HG03280 (cell line): ENCODE data around the gene PHACTR1.
"Not testable (repeated sequence)": the region's sequence is repeated elsewhere in the genome, so short reads cannot be mapped to it uniquely, and the experiment has no call there.

Source experiments
- ATAC-seq: cut with Tn5 transposase; IDR thresholded peaks from one replicate; pipeline ENCODE4 v1.9.1; 2021; ENCODE audit warnings: mild to moderate bottlenecking, moderate library complexity; ENCODE audit not compliant: unreplicated experiment

Gene PHACTR1

DNA sequence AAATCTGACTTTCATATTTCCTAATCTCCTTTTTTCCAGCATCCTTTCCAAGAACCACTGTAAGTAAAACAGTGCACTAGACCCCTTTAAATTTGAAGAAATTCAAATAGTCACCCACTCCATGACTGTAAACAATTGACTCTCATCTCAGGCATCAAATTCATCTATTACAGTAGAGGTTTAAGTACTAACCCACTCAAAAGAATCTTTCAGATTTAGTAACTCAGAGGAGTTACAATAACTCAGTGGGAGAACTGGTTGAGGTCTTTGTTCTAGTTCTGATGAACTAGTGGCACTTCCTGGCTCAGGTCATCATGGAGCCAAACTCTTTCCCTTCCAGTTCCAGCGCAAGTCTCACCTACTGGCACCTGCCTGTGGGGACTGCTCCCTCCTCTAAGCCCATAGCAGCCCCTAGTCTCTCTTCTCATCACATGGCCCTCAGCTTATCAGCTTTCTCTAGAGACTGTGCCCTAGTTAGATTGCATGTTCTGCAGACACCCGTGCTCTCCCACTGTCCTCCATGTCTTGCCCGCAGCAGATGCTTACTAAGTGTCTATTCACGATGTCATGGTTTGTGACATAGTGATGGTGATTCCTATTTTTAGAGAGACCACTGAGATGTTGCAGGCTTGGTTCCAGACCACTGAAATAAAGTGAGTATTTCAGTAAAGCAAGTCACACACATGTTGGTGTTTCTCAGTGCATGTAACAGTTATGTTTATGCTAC lies 415.5 kb downstream of the PHACTR1 start:
- ATAC-seq, result no peak

DNA sequence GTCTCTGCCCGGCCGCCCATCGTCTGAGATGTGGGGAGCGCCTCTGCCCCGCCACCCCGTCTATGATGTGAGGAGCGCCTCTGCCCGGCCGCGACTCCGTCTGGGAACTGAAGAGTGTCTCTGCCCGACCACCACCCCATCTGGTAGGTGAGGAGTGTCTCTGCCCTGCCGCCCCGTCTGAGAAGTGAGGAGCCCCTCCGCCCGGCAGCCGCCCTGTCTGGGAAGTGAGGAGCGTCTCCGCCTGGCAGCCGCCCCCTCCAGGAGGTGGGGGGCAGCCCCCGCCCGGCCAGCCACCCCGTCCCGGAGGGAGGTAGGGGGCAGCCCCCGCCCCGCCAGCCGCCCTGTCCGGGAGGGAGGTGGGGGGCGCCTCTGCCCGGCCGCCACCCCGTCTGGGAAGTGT lies 417.3 kb downstream of the PHACTR1 start:
- ATAC-seq, result not testable (repeated sequence)

DNA sequence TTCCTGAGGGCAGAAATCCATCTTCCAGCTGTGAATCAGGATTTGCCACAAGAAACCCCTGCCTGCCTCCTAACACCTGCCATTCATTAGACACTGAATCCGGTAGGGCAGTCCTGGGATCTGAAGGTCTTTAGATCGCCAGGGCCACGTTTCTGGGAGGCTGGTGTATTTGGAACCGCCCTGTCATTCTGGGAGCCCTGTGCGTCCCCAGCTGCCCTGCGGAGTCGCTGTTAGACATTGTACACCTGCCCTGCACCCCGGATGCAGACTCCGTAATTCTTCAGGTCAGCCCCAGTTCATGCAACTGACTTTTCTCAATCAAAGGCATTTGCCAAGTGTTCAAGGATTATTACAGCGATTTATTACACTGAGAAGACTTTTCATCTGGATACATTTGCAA lies 418.6 kb downstream of the PHACTR1 start:
- no peak for ATAC-seq

- no peak for ATAC-seq
Measured at GRCh38 chr6:13139119-13139518, 422.6 kb downstream of the PHACTR1 start.

- ATAC-seq, result no peak
Measured at GRCh38 chr6:13140980-13141379, 424.4 kb downstream of the PHACTR1 start.

- ATAC-seq, result no peak
Measured at GRCh38 chr6:13141387-13141786, 424.8 kb downstream of the PHACTR1 start.

DNA sequence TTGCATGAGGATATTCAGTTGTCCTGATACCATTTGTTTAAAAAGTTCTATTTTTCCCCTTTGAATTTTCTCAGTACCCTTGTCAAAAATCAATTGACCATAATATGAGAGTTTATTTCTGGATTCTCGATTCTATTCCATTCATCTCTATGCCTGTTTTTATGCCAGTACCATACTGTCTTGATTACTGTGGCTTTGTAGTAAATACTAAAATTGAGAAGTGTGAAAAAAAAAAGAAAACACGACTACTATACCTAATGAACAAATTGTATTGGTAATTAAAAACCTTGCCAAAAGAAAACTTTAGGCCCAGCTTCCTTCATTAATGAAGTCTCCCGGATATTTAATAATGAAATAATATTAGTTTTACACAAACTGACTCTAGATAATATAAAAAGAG lies 426.0 kb downstream of the PHACTR1 start:
- ATAC-seq, result no peak

DNA sequence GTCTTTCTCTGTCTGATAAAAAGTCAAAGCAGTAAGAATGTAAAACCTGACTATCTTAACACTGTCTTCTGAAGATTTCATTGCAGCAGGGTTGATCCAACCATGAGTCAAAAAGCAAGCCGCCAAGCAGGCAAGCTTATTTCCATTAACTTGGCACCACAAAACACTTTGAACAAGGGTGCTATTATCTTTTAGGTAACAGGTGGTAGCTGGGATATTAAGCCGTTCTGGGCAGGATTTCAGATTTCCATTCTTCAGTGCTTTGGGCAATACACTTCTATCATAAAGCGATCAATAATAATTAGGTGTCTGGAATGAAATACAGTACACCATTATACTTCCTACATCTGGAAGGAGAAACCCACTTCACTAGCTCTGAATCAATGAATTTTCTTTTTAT lies 429.9 kb downstream of the PHACTR1 start:
- ATAC-seq, result no peak

GRCh38 chr6:13147376-13147775 lies 430.8 kb downstream of the PHACTR1 start:
- ATAC-seq, result no peak

DNA sequence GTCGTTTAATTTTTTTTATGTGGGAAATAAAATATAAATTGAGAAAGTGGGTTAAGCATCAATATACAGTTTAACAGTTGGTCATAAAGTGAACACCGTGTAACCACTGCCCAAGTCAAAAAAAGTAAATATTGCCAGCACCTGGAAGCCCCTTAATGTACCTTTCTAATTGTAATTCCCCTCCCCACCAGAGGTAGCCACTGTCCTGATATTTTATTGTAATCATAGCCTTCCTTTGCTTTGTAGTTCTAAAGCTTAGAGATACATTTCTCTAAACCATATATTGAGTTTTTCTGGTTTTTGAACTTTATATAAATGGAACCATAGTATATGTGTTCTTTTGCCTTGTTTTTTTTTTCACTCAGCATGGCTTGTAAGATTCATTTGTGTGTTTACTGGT lies 431.2 kb downstream of the PHACTR1 start:
- ATAC-seq, result no peak

DNA sequence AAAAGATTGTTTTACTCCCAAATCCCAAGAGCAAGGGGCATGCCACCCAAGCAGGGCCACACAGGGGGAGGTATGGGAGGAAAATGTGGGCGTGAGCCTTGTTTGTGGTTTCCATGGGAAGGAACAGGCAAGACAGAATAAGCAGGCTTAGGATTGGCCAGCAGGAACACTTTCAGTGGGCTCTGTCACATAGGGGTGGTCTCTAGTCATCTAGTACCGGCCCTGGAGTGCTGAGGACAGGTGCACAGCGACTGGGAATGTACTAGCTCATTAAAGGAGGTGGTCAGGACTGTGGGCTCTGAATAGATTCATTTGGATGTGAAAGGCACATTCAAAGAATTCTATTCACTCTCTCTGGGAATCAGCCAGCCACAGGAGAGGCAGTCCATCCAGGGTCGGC lies 436.2 kb downstream of the PHACTR1 start:
- ATAC-seq, result no peak

DNA sequence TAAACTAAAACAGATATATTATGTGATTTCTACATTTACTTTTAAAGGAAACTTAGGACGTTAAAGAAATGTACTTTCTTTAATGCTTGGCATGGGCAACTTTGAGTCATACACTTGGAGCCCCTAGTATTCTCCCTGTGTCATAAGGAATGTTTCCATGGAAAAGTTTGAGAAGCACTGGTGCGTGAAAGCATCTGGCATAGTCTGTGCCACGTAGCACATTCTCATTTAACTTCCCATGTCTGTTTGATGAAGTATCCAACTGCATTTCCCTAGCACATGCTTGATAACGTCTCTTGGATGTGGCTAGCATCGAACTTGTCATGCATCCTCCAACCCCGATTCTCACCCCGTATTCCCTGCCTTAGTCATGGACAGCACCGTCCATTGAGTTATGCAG lies 439.8 kb downstream of the PHACTR1 start:
- no peak for ATAC-seq

DNA sequence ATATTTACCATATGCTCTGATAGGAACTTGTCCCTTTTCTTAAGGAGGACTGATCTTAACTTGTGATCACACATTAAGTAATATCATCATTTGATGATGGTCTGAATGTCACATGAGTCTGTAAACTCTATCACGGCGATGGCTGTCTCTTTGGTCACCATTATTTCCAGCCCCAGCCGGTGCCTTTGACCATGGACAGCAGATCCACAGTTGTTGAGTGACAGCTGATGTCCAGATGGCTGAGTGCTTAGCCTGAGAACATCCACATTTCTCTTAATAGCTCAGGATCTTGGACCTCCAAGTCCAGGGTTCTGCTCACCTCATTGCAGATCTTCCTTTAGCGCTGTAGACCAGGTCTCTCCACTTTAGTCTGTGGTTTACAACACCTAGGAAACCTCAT lies 440.7 kb downstream of the PHACTR1 start:
- ATAC-seq, result no peak

GRCh38 chr6:13159300-13159699 lies 442.7 kb downstream of the PHACTR1 start:
- ATAC-seq, result no peak

- ATAC-seq, result not testable (repeated sequence)
Measured at GRCh38 chr6:13159822-13160221, 443.3 kb downstream of the PHACTR1 start.

- ATAC-seq, result no peak
Measured at GRCh38 chr6:13163161-13163944, 446.8 kb downstream of the PHACTR1 start.

DNA sequence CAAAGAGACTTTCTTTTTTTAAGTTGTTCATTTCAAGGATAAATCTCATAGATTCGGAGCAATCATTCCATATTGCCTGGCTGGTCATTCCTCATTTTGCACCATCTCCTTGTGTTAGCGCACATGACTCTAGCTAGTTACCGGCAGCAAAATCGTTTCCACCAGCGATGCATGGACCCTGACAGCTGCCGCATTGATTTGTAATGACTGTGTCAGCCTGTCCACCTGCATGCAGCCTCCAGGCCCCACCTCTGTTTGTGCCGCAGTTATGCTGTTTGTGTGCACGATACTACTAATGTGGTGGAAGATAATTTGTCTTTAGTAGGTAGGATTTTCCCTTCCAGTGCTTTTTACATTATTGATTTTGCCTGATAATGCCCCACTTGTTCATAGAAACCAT lies 447.7 kb downstream of the PHACTR1 start:
- no peak for ATAC-seq

DNA sequence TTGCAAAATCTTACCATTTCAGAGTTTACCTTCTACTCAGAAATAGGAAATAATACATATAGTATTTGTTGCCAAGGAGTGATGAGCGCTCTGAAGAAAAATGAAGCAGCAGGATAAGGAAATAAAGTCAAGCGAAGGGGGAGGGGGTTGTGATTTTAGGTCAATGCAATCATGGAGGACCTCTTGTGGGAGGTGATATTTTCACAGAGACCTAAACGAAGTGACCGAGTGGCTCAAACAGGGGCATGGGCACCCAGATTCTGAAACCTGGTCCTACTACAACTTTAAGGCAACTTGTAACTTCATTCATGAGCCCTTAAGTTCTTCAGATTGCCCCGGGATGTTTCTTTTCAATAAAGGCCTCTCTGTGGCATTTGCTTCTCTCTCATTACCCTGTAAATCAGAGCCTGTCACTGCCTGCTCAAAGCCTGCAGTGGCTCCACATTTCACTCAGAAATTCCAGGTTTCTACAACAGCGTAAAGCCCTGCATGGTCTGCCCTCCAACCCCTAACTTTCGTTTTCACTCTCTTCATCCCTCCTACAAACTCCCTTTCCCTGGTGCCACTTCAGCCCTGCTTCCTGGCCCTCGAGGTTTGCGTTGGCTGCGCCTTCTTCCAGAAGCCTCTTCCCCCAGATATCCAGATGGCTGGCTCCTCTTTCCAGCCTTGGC lies 449.1 kb downstream of the PHACTR1 start:
- ATAC-seq, result no peak

GRCh38 chr6:13166269-13166668 lies 449.7 kb downstream of the PHACTR1 start:
- no peak for ATAC-seq

GRCh38 chr6:13166916-13167315 lies 450.3 kb downstream of the PHACTR1 start:
- ATAC-seq, result no peak

- no peak for ATAC-seq
Measured at GRCh38 chr6:13172291-13172690, 455.7 kb downstream of the PHACTR1 start.

DNA sequence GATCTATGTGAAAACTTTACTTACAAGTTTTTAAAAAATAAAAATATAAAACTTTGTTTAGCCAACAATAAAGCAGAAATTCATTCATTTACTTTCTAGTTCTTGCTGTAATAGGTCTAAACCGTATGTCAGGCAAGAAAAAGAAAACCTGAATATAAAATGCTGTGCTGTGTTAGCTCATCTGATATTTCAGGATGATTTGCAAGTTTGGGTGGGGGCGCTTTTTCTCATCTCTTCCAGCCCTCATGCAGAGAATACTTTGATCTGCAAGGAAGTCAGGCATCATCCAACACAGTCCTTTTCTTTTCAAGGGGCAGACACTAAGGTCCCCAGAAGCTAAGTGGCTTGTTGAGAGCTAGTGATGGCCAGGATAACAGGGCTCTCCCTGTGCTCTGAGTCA lies 458.5 kb downstream of the PHACTR1 start:
- ATAC-seq, result no peak
